ENCODE data around the gene HECW1. TPM values are rescaled to one million over a fixed set of nuclear protein-coding genes. Genes with fewer than 3 reads are reported as not detected.

HECW1 gene
- total and polyA plus RNA-seq, 2 of the 13 experiments (the other 11 are each of a cell fraction or from before 2014, with no cell fraction given): not detected

- H3K9ac ChIP-seq (ENCODE audit: insufficient read depth, low read depth, low read length): no peak overlapping the region
- H3K27me3 ChIP-seq (ENCODE audit: control insufficient read depth in 1 of 2, insufficient read depth in 2 of 2, low read length in 2 of 2): no peaks in the 10 kb centered on the region
- H3K79me2 ChIP-seq (ENCODE audit: insufficient read depth, low read length): no peaks in the 10 kb centered on the region
- 51% methylated on average over 5 of the region's 5 CpGs for WGBS (ENCODE audit: low lambda C conversion rate)
- no peak for ATAC-seq
- no peak overlapping the region for H3K27ac ChIP-seq (ENCODE audit: extremely low read length, insufficient read depth, low read length)
- in situ Hi-C loops (cut with HindIII; ENCODE audit: extremely low pct_ligation_motif_present, low pct_unique_long_range_greater_than_20kb): loop anchor here (25.0 kb wide), 2 partner anchors 251 to 376 kb away; no protein-coding TSS in a partner anchor
- ChIA-PET CTCF (ENCODE audit: low intra/inter-chr PET ratio, low total read pairs) (no interaction called here), POLR2A (no interaction called here)
- H3K4me1 ChIP-seq (ENCODE audit: insufficient read depth, low read length): peaks cover 60% of the 10 kb centered on the region
- H3K9me3 ChIP-seq (ENCODE audit: low read length): no peaks in the 10 kb centered on the region
- H4K20me1 ChIP-seq (ENCODE audit: insufficient read depth, low read length): no peaks in the 10 kb centered on the region
- H3K36me3 ChIP-seq (replicated peaks in 1 of 2; ENCODE audit: control insufficient read depth in 1 of 2, insufficient read depth in 2 of 2, low read length in 2 of 2): no peaks in the 10 kb centered on the region
- 0 out of 6 replicates have a peak overlapping the region, but pooled peaks of 1 of the 3 experiments have one; percentile 1 for H3K4me3 ChIP-seq (replicated peaks in 1 of 3; ENCODE audit: insufficient read depth in 1 of 3, low read depth in 2 of 3, low read length in 3 of 3)
- DNase-seq (ENCODE audit: low spot score): no peak
- intact Hi-C loops (cut with micrococcal nuclease; ENCODE audit: unreplicated experiment): no loop called here
- FAIRE-seq: no peak
- no TSS peak for BruUV-seq (replicated peaks)
- peak overlapping the region; percentile 54 for H3K4me2 ChIP-seq (ENCODE audit: low read depth, low read length)
- H2AFZ ChIP-seq (ENCODE audit: low read length): no peak overlapping the region
- TF ChIP-seq, protein P1, sequence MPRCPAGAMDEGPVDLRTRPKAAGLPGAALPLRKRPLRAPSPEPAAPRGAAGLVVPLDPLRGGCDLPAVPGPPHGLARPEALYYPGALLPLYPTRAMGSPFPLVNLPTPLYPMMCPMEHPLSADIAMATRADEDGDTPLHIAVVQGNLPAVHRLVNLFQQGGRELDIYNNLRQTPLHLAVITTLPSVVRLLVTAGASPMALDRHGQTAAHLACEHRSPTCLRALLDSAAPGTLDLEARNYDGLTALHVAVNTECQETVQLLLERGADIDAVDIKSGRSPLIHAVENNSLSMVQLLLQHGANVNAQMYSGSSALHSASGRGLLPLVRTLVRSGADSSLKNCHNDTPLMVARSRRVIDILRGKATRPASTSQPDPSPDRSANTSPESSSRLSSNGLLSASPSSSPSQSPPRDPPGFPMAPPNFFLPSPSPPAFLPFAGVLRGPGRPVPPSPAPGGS (CRISPR knock-in tag; IDR thresholded peaks at IDR 0.05): no peak
- TF ChIP-seq ZKSCAN5 (CRISPR knock-in tag; IDR thresholded peaks at IDR 0.05): no peak
- TF ChIP-seq MEIS1 (CRISPR knock-in tag; IDR thresholded peaks at IDR 0.05; ENCODE audit: borderline replicate concordance): no peak
- TF ChIP-seq ARID2 (CRISPR knock-in tag; IDR thresholded peaks at IDR 0.05; ENCODE audit: borderline replicate concordance): no peak
- TF ChIP-seq, protein P2, sequence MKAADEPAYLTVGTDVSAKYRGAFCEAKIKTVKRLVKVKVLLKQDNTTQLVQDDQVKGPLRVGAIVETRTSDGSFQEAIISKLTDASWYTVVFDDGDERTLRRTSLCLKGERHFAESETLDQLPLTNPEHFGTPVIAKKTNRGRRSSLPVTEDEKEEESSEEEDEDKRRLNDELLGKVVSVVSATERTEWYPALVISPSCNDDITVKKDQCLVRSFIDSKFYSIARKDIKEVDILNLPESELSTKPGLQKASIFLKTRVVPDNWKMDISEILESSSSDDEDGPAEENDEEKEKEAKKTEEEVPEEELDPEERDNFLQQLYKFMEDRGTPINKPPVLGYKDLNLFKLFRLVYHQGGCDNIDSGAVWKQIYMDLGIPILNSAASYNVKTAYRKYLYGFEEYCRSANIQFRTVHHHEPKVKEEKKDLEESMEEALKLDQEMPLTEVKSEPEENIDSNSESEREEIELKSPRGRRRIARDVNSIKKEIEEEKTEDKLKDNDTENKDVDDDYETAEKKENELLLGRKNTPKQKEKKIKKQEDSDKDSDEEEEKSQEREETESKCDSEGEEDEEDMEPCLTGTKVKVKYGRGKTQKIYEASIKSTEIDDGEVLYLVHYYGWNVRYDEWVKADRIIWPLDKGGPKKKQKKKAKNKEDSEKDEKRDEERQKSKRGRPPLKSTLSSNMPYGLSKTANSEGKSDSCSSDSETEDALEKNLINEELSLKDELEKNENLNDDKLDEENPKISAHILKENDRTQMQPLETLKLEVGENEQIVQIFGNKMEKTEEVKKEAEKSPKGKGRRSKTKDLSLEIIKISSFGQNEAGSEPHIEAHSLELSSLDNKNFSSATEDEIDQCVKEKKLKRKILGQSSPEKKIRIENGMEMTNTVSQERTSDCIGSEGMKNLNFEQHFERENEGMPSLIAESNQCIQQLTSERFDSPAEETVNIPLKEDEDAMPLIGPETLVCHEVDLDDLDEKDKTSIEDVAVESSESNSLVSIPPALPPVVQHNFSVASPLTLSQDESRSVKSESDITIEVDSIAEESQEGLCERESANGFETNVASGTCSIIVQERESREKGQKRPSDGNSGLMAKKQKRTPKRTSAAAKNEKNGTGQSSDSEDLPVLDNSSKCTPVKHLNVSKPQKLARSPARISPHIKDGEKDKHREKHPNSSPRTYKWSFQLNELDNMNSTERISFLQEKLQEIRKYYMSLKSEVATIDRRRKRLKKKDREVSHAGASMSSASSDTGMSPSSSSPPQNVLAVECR (CRISPR knock-in tag; IDR thresholded peaks at IDR 0.05; ENCODE audit: borderline replicate concordance): no peak
- no peak for TF ChIP-seq ZNF83 (CRISPR knock-in tag; IDR thresholded peaks at IDR 0.05; ENCODE audit: borderline replicate concordance)
- no peak for TF ChIP-seq ATAD3A (CRISPR knock-in tag; IDR thresholded peaks at IDR 0.05)
- TF ChIP-seq MATR3 (CRISPR knock-in tag; IDR thresholded peaks at IDR 0.05): no peak
- TF ChIP-seq ZNF552 (CRISPR knock-in tag; IDR thresholded peaks at IDR 0.05; ENCODE audit: borderline replicate concordance): no peak
- no peak for TF ChIP-seq ZNF790 (CRISPR knock-in tag; IDR thresholded peaks at IDR 0.05; ENCODE audit: borderline replicate concordance)
- no peak for TF ChIP-seq MTERF4 (CRISPR knock-in tag; IDR thresholded peaks at IDR 0.05)
- TF ChIP-seq, protein P3, sequence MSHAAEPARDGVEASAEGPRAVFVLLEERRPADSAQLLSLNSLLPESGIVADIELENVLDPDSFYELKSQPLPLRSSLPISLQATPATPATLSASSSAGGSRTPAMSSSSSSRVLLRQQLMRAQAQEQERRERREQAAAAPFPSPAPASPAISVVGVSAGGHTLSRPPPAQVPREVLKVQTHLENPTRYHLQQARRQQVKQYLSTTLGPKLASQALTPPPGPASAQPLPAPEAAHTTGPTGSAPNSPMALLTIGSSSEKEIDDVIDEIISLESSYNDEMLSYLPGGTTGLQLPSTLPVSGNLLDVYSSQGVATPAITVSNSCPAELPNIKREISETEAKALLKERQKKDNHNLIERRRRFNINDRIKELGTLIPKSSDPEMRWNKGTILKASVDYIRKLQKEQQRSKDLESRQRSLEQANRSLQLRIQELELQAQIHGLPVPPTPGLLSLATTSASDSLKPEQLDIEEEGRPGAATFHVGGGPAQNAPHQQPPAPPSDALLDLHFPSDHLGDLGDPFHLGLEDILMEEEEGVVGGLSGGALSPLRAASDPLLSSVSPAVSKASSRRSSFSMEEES (CRISPR knock-in tag; IDR thresholded peaks at IDR 0.05): no peak
- TF ChIP-seq RBFOX2 (IDR thresholded peaks at IDR 0.05; ENCODE audit: low read depth, low read length): no peak
Measured at GRCh38 chr7:43461349-43462024, 349.0 kb downstream of the HECW1 start.

Measured in HepG2 (cell line).